Fibroblast of upper back skin (primary cell): ENCODE measurements around the gene IGSF21.
"Not testable (repeated sequence)": the region's sequence is repeated elsewhere in the genome, so short reads cannot be mapped to it uniquely, and the experiment has no call there.

Experiments used
- DNase-seq: peaks from one replicate; pipeline ENCODE4 v3.0.0-alpha.2; 2013

The IGSF21 gene

GRCh38 chr1:18147672-18148071 is 40.1 kb downstream of the IGSF21 start:
- DNase-seq, result no peak

- DNase-seq, result no peak
Observed at GRCh38 chr1:18148461-18148860, 40.9 kb downstream of the IGSF21 start.

- peak; percentile 18 for DNase-seq
Observed at GRCh38 chr1:18149027-18149641, 41.5 kb downstream of the IGSF21 start.

- DNase-seq, result peak; percentile 39
Observed at GRCh38 chr1:18151436-18152122, 44.0 kb downstream of the IGSF21 start.

GRCh38 chr1:18154430-18155194 is 47.0 kb downstream of the IGSF21 start:
- DNase-seq, result no peak

- DNase-seq, result no peak
Observed at GRCh38 chr1:18155881-18156385, 48.3 kb downstream of the IGSF21 start.

GRCh38 chr1:18157352-18157751 is 49.8 kb downstream of the IGSF21 start:
- DNase-seq, result no peak

GRCh38 chr1:18157968-18158367 is 50.4 kb downstream of the IGSF21 start:
- no peak for DNase-seq

GRCh38 chr1:18158714-18159113 is 51.1 kb downstream of the IGSF21 start:
- no peak for DNase-seq

- no peak for DNase-seq
Observed at GRCh38 chr1:18160290-18160942, 52.8 kb downstream of the IGSF21 start.

- DNase-seq, result no peak
Observed at GRCh38 chr1:18161690-18162089, 54.1 kb downstream of the IGSF21 start.

- not testable (repeated sequence) for DNase-seq
Observed at GRCh38 chr1:18165640-18166039, 58.0 kb downstream of the IGSF21 start.

- DNase-seq, result no peak
Observed at GRCh38 chr1:18166341-18166740, 58.7 kb downstream of the IGSF21 start.

- DNase-seq, result no peak
Observed at GRCh38 chr1:18166929-18167328, 59.3 kb downstream of the IGSF21 start.

- DNase-seq, result no peak
Observed at GRCh38 chr1:18170444-18170843, 62.8 kb downstream of the IGSF21 start.

- DNase-seq, result no peak
Observed at GRCh38 chr1:18174037-18174436, 66.4 kb downstream of the IGSF21 start.

- no peak for DNase-seq
Observed at GRCh38 chr1:18175051-18175450, 67.5 kb downstream of the IGSF21 start.

GRCh38 chr1:18175530-18176377 is 68.2 kb downstream of the IGSF21 start:
- DNase-seq, result no peak

- DNase-seq, result no peak
Observed at GRCh38 chr1:18176619-18177018, 69.0 kb downstream of the IGSF21 start.

GRCh38 chr1:18178111-18178510 is 70.5 kb downstream of the IGSF21 start:
- no peak for DNase-seq

GRCh38 chr1:18179009-18179408 is 71.4 kb downstream of the IGSF21 start:
- no peak for DNase-seq
